Kidney tubule cell (primary cell): ENCODE measurements around the gene IL3.

Experiments
- DNase-seq: peaks from one replicate; pipeline ENCODE4 v3.0.0-alpha.2; 2018; ENCODE audit warnings: low spot score

IL3 gene

GRCh38 chr5:132073231-132074013, 13.0 kb downstream of the IL3 start, which contains the start of gene CSF2:
Gene CSF2, plus strand, starts transcription at chr5:132073789. Its CDS starts 35 bp downstream, at chr5:132073824.
- peak; percentile 90 for DNase-seq

- DNase-seq = peak; percentile 40
Observed at GRCh38 chr5:132074091-132074771, 13.8 kb downstream of the IL3 start.

GRCh38 chr5:132074772-132075718, 14.6 kb downstream of the IL3 start:
- peak; percentile 59 for DNase-seq

GRCh38 chr5:132075719-132076077, 15.2 kb downstream of the IL3 start:
- no peak for DNase-seq

- DNase-seq = peak; percentile 17
Observed at GRCh38 chr5:132076202-132076830, 15.9 kb downstream of the IL3 start.

- DNase-seq = peak; percentile 64
Observed at GRCh38 chr5:132076983-132077382, 16.5 kb downstream of the IL3 start.

- no peak for DNase-seq
Observed at GRCh38 chr5:132079081-132079480, 18.6 kb downstream of the IL3 start.

- no peak for DNase-seq
Observed at GRCh38 chr5:132079619-132080018, 19.2 kb downstream of the IL3 start.

GRCh38 chr5:132080595-132080994, 20.1 kb downstream of the IL3 start:
- DNase-seq = no peak

GRCh38 chr5:132081458-132081857, 21.0 kb downstream of the IL3 start:
- no peak for DNase-seq

GRCh38 chr5:132082329-132083023, 22.0 kb downstream of the IL3 start:
- no peak for DNase-seq

- no peak for DNase-seq
Observed at GRCh38 chr5:132083071-132083678, 22.7 kb downstream of the IL3 start.

GRCh38 chr5:132085686-132086085, 25.2 kb downstream of the IL3 start:
- no peak for DNase-seq

GRCh38 chr5:132086277-132086794, 25.9 kb downstream of the IL3 start:
- DNase-seq = peak; percentile 100

GRCh38 chr5:132087176-132087575, 26.7 kb downstream of the IL3 start:
- no peak for DNase-seq

GRCh38 chr5:132087661-132088060, 27.2 kb downstream of the IL3 start:
- DNase-seq = no peak

GRCh38 chr5:132089363-132089762, 28.9 kb downstream of the IL3 start:
- no peak for DNase-seq

- peak; percentile 96 for DNase-seq
Observed at GRCh38 chr5:132090107-132090506, 29.7 kb downstream of the IL3 start.

- no peak for DNase-seq
Observed at GRCh38 chr5:132093271-132093670, 32.8 kb downstream of the IL3 start.

- peak; percentile 100 for DNase-seq
Observed at GRCh38 chr5:132094393-132095076, 34.1 kb downstream of the IL3 start.
